Measurements from ENCODE around the gene MDGA2. TPM values are rescaled to one million over a fixed set of nuclear protein-coding genes. Genes with fewer than 3 reads are reported as not detected.
"Not testable (repeated sequence)": the region's sequence is repeated elsewhere in the genome, so short reads cannot be mapped to it uniquely, and the experiment has no call there.

The MDGA2 gene
- total RNA-seq, 2 experiments from 2014 or later = not detected

- Mint-ChIP-seq H3K27me3 (no peaks in the 10 kb centered on the region), H3K27ac (no peak overlapping the region), H3K4me1 (no peaks in the 10 kb centered on the region), H3K4me3 (no peak overlapping the region), H3K36me3 (no peaks in the 10 kb centered on the region), H3K9me3 (peaks cover 5% of the 10 kb centered on the region)
- DNase-seq = no peak
Observed at GRCh38 chr14:47022721-47023120, 652.7 kb downstream of the MDGA2 start.

GRCh38 chr14:47020500-47020899 lies 654.9 kb downstream of the MDGA2 start:
- Mint-ChIP-seq H3K4me1 (no peaks in the 10 kb centered on the region), H3K27ac (no peak overlapping the region), H3K36me3 (no peaks in the 10 kb centered on the region), H3K27me3 (no peaks in the 10 kb centered on the region), H3K9me3 (peaks cover 5% of the 10 kb centered on the region), H3K4me3 (no peak overlapping the region)
- no peak for DNase-seq

- Mint-ChIP-seq H3K4me3 (no peak overlapping the region), H3K27ac (no peak overlapping the region), H3K36me3 (no peaks in the 10 kb centered on the region), H3K4me1 (no peaks in the 10 kb centered on the region), H3K9me3 (peaks cover 2% of the 10 kb centered on the region), H3K27me3 (no peaks in the 10 kb centered on the region)
- DNase-seq = no peak
Observed at GRCh38 chr14:47012533-47013280, 662.7 kb downstream of the MDGA2 start.

GRCh38 chr14:47009615-47010014 lies 665.8 kb downstream of the MDGA2 start:
- H3K9me3 Mint-ChIP-seq = no peaks in the 10 kb centered on the region
- H3K36me3 Mint-ChIP-seq = no peaks in the 10 kb centered on the region
- no peaks in the 10 kb centered on the region for H3K4me1 Mint-ChIP-seq
- no peak overlapping the region for H3K27ac Mint-ChIP-seq
- H3K27me3 Mint-ChIP-seq = no peaks in the 10 kb centered on the region
- H3K4me3 Mint-ChIP-seq = no peak overlapping the region
- no peak for DNase-seq

GRCh38 chr14:47008732-47009131 lies 666.7 kb downstream of the MDGA2 start:
- Mint-ChIP-seq H3K9me3 (no peaks in the 10 kb centered on the region), H3K4me1 (no peaks in the 10 kb centered on the region), H3K36me3 (no peaks in the 10 kb centered on the region), H3K4me3 (no peak overlapping the region), H3K27ac (no peak overlapping the region), H3K27me3 (no peaks in the 10 kb centered on the region)
- no peak for DNase-seq

GRCh38 chr14:46999661-47000060 lies 675.7 kb downstream of the MDGA2 start:
- Mint-ChIP-seq H3K27me3 (no peaks in the 10 kb centered on the region), H3K36me3 (no peaks in the 10 kb centered on the region), H3K9me3 (peaks cover 2% of the 10 kb centered on the region), H3K4me1 (no peaks in the 10 kb centered on the region), H3K27ac (no peak overlapping the region), H3K4me3 (no peak overlapping the region)
- DNase-seq = no peak

- no peak for DNase-seq
- H3K4me3 Mint-ChIP-seq = no peak overlapping the region
- H3K27ac Mint-ChIP-seq = no peak overlapping the region
- no peaks in the 10 kb centered on the region for H3K27me3 Mint-ChIP-seq
- no peaks in the 10 kb centered on the region for H3K36me3 Mint-ChIP-seq
- peaks cover 3% of the 10 kb centered on the region for H3K9me3 Mint-ChIP-seq
- no peaks in the 10 kb centered on the region for H3K4me1 Mint-ChIP-seq
Observed at GRCh38 chr14:46989566-46989965, 685.8 kb downstream of the MDGA2 start.

- H3K27me3 Mint-ChIP-seq = no peaks in the 10 kb centered on the region
- no peaks in the 10 kb centered on the region for H3K4me1 Mint-ChIP-seq
- no peak overlapping the region for H3K27ac Mint-ChIP-seq
- H3K4me3 Mint-ChIP-seq = no peak overlapping the region
- H3K36me3 Mint-ChIP-seq = no peaks in the 10 kb centered on the region
- peaks cover 3% of the 10 kb centered on the region for H3K9me3 Mint-ChIP-seq
- no peak for DNase-seq
Observed at GRCh38 chr14:46988312-46988711, 687.1 kb downstream of the MDGA2 start.

- no peaks in the 10 kb centered on the region for H3K4me1 Mint-ChIP-seq
- H3K27ac Mint-ChIP-seq = no peak overlapping the region
- no peak for DNase-seq
- H3K36me3 Mint-ChIP-seq = no peaks in the 10 kb centered on the region
- H3K27me3 Mint-ChIP-seq = no peaks in the 10 kb centered on the region
- peaks cover 6% of the 10 kb centered on the region for H3K9me3 Mint-ChIP-seq
- H3K4me3 Mint-ChIP-seq = no peak overlapping the region
Observed at GRCh38 chr14:46985529-46986380, 689.6 kb downstream of the MDGA2 start.

GRCh38 chr14:46973295-46973694 lies 702.1 kb downstream of the MDGA2 start:
- Mint-ChIP-seq H3K9me3 (peaks cover 5% of the 10 kb centered on the region), H3K4me1 (no peaks in the 10 kb centered on the region), H3K36me3 (no peaks in the 10 kb centered on the region), H3K27me3 (no peaks in the 10 kb centered on the region), H3K27ac (no peak overlapping the region), H3K4me3 (no peak overlapping the region)
- no peak for DNase-seq

GRCh38 chr14:46964378-46964777 lies 711.0 kb downstream of the MDGA2 start:
- Mint-ChIP-seq H3K27ac (no peak overlapping the region), H3K27me3 (no peaks in the 10 kb centered on the region), H3K36me3 (no peaks in the 10 kb centered on the region), H3K4me3 (no peak overlapping the region), H3K9me3 (peaks cover 8% of the 10 kb centered on the region), H3K4me1 (no peaks in the 10 kb centered on the region)
- no peak for DNase-seq

- Mint-ChIP-seq H3K27ac (no peak overlapping the region), H3K36me3 (no peaks in the 10 kb centered on the region), H3K4me1 (no peaks in the 10 kb centered on the region), H3K27me3 (no peaks in the 10 kb centered on the region), H3K9me3 (peaks cover 7% of the 10 kb centered on the region), H3K4me3 (no peak overlapping the region)
- DNase-seq = no peak
Observed at GRCh38 chr14:46951103-46951502, 724.3 kb downstream of the MDGA2 start.

GRCh38 chr14:46940611-46941010 lies 734.8 kb downstream of the MDGA2 start:
- no peak overlapping the region for H3K4me3 Mint-ChIP-seq
- no peaks in the 10 kb centered on the region for H3K36me3 Mint-ChIP-seq
- DNase-seq = no peak
- no peaks in the 10 kb centered on the region for H3K4me1 Mint-ChIP-seq
- no peak overlapping the region for H3K27ac Mint-ChIP-seq
- H3K9me3 Mint-ChIP-seq = peaks cover 19% of the 10 kb centered on the region
- no peaks in the 10 kb centered on the region for H3K27me3 Mint-ChIP-seq

GRCh38 chr14:46920542-46920941 lies 754.9 kb downstream of the MDGA2 start:
- no peak for DNase-seq

GRCh38 chr14:46915539-46915938 lies 759.9 kb downstream of the MDGA2 start:
- not testable (repeated sequence) for H3K9me3 Mint-ChIP-seq, H3K4me3 Mint-ChIP-seq, H3K27me3 Mint-ChIP-seq, H3K4me1 Mint-ChIP-seq, DNase-seq, H3K36me3 Mint-ChIP-seq, H3K27ac Mint-ChIP-seq

More at GRCh38 chr14:46920542-46920941, 754.9 kb downstream of the MDGA2 start:
- Mint-ChIP-seq H3K4me1 (no peaks in the 10 kb centered on the region), H3K27ac (no peak overlapping the region), H3K9me3 (peaks cover 2% of the 10 kb centered on the region), H3K36me3 (no peaks in the 10 kb centered on the region), H3K27me3 (no peaks in the 10 kb centered on the region), H3K4me3 (no peak overlapping the region)

GRCh38 chr14:46902837-46903236 lies 772.6 kb downstream of the MDGA2 start:
- Mint-ChIP-seq H3K27me3 (no peaks in the 10 kb centered on the region), H3K9me3 (peaks cover 3% of the 10 kb centered on the region), H3K4me1 (no peaks in the 10 kb centered on the region), H3K4me3 (no peak overlapping the region), H3K36me3 (no peaks in the 10 kb centered on the region), H3K27ac (no peak overlapping the region)
- DNase-seq = no peak
